Mucosa of stomach (tissue), 1 donor: ENCODE data around the gene ODC1.

ENCODE experiments used
- H3K27me3 ChIP-seq: one replicate; pipeline ENCODE4 v1.7.0; 2013; ENCODE audit warnings: mild to moderate bottlenecking, low read length; ENCODE audit not compliant: control insufficient read depth, insufficient read depth
- H3K36me3 ChIP-seq: one replicate; pipeline ENCODE4 v1.7.0; 2013; ENCODE audit warnings: low read length; ENCODE audit not compliant: control insufficient read depth, insufficient read depth
- H3K4me1 ChIP-seq: one replicate; pipeline ENCODE4 v1.7.0; 2013; ENCODE audit warnings: mild to moderate bottlenecking, low read length; ENCODE audit not compliant: control insufficient read depth, insufficient read depth
- H3K4me3 ChIP-seq: one replicate; pipeline ENCODE4 v1.7.0; 2013; ENCODE audit warnings: low read length
- H3K9ac ChIP-seq: one replicate; pipeline ENCODE4 v1.7.0; 2013; ENCODE audit warnings: mild to moderate bottlenecking, low read length, moderate library complexity
- H3K9me3 ChIP-seq: one replicate; pipeline ENCODE4 v1.7.0; 2013; ENCODE audit warnings: mild to moderate bottlenecking, low read length, moderate library complexity; ENCODE audit not compliant: control insufficient read depth
- donor health status: Pancreatic carcinoma.

The ODC1 gene

DNA sequence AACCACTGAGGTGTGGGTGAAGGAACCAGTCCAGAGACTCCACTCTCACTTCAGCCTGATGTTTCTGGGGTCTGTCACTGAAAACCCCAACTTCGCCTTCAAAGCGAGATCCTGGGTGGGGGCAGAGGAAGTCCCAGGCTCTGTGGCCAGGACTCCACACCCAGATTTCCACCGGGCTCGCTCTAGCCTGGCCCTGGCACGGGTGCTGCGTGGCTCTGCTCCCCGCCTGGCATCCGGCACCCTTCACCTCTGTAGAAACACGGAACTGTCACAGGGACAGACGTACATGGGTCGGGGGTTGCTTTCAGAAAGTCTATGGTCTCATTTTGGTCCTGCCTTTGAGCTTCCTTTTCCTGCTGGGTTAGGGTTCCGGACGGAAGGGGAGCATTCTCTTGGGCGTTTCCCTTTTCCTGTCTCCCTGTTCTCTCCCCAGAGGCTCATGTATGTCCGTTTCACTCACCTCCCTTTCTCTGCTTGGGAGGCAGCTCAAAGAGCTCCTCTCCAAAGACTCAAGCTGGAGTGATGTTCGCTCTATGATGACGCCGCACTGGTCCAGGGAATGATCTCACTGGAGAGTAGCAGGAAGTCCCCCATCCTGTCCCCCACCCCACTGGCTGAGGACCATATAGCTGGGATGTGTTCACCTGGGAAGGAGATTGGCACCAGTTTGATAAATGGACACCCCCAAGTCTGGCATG, 41.5 kb downstream of the ODC1 start:
- Histone ChIP-seq H3K9ac (no peak overlapping the region), H3K9me3 (no peaks in the 10 kb centered on the region), H3K4me1 (peaks cover 58% of the 10 kb centered on the region), H3K4me3 (no peak overlapping the region), H3K27me3 (no peaks in the 10 kb centered on the region), H3K36me3 (peaks cover 4% of the 10 kb centered on the region)

DNA sequence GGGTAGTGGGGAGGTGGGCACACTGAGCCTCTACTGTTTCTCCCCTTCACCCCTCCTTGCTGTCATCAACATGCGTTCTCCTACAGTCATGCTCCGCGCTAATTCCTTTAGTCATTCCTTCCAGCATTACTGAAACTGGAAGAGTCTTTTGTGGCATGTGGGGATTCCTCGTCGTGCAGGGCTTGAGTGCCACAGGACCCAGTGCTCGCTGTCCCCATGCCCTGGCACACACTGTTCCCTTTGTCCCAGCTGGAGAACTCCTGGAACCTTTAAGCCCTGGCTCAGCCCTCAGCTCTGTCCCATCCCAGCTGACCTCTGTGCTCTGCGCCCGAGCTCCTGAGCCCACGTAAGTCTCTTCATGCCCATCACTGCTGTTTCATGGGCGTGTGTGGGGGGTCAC, 42.1 kb downstream of the ODC1 start:
- Histone ChIP-seq H3K4me1 (peaks cover 65% of the 10 kb centered on the region), H3K27me3 (no peaks in the 10 kb centered on the region), H3K9me3 (no peaks in the 10 kb centered on the region), H3K4me3 (no peak overlapping the region), H3K9ac (no peak overlapping the region), H3K36me3 (peaks cover 4% of the 10 kb centered on the region)

DNA sequence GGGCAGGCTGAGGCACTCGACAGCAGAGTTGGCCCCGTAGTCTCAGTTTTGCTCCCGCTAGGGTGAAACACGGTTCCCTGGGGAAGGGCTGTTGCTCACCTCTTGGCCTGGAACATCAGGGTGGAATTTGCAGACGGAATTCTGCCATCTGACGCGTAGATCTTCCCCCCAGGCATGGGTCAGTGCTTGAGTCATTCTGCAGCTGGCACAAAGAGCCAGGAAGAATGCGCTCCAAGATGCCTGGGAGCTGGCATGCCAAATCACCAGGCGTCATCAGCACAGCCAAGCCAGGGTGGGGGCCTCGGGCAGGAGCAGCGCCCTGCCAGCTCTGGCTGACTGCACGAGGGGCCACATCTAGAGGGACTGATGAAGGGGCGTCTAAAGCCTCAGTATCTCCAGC, 42.7 kb downstream of the ODC1 start:
- Histone ChIP-seq H3K9ac (no peak overlapping the region), H3K36me3 (peaks cover 4% of the 10 kb centered on the region), H3K4me1 (peaks cover 70% of the 10 kb centered on the region), H3K4me3 (no peak overlapping the region), H3K27me3 (no peaks in the 10 kb centered on the region), H3K9me3 (no peaks in the 10 kb centered on the region)

DNA sequence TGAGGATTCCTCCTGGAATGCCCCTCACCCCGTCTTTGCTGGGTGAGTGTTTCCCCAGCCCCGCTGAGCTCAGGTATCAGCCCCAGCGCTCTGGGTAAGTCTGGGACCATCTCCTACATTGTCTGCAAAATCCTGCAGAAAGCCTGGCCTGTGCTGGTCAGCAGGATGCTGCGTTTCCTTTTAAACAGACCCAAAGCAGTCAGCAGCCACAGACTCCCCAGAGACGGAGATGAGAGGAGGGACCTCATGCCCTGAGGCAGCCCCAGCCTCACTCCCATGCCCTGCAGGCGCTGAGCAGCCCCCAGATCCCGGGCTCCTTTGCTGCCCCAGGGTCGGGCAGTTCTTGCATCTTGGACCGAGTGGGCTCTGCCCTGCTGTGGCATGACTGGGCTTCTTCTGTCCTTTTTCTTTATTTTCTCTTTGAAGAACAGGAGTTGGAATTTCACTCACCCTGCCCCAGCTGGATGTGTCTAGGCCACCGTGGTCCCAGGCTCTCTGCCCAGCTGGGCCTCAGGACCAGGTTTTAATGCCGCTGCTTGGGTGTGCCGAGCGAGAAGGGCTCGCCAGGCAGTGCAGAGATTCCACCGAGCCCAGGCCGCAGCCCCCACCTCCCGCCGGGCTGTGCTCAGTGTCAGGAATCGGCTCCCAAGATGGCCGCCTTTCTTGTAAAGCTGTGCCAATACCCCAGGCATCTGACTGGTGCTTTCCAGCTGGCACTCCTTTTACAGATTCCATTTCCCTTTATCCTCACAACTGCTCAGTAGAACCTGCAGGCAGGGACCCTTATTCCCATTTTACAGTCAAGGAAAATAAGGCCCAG, 43.6 kb downstream of the ODC1 start:
- Histone ChIP-seq H3K9me3 (no peaks in the 10 kb centered on the region), H3K9ac (no peak overlapping the region), H3K4me1 (peaks cover 75% of the 10 kb centered on the region), H3K36me3 (peaks cover 4% of the 10 kb centered on the region), H3K4me3 (no peak overlapping the region), H3K27me3 (no peaks in the 10 kb centered on the region)

DNA sequence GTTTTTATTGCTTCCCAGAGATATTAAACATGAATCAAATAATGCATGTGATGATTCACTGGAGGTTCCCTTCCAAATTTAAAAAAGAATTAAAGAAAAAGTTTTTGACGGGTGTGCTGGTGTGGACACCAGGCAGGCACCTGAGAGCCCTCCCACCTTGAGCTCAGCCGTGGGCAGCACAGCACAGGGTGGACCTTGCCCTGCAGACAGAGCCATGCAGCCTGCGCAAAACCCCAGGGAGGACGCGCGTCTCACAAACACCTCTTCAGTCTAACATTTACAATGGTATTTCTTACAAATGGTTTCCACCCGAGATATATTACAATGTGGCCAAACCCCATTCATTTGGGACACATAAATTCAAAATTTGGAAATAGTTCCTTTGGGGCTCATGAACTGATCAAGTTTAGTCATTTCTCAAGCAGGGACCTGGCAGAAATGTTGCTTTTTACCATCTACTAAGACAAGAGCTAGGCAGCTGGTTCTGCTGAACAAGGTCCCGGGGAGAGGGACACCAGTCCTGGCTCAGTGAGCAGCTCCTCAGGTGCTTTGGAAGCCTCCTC, 45.4 kb downstream of the ODC1 start:
- Histone ChIP-seq H3K27me3 (no peaks in the 10 kb centered on the region), H3K36me3 (peaks cover 4% of the 10 kb centered on the region), H3K4me3 (no peak overlapping the region), H3K9ac (peak overlapping the region; percentile 11), H3K9me3 (no peaks in the 10 kb centered on the region), H3K4me1 (peaks cover 70% of the 10 kb centered on the region)

DNA sequence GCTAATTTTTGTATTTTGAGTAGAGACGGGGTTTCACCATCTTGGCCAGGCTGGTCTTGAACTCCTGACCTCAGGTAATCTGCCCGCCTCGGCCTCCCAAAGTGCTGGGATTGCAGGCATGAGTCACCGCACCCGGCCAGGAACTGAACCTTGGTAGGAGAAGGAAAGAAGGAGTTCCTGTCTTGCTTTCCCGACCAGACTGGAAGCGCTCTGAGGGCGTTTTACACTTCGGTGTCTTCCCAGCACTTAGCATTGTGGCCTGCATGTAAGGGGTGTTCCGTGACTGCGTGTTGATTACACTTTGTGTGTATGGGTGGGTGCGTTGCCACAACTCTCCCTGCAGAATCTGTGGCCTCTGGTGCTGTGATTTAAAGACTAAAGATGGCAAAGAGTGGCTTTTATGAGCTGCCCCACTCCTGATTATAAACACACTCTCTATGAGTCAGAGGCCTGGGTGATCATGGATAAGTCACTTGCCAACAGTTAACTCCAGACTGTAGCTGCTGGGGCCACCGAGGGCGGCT, 46.0 kb downstream of the ODC1 start:
- H3K9ac ChIP-seq, result peak overlapping the region; percentile 11
- no peaks in the 10 kb centered on the region for H3K27me3 ChIP-seq
- H3K4me1 ChIP-seq, result peaks cover 67% of the 10 kb centered on the region
- H3K4me3 ChIP-seq, result no peak overlapping the region
- no peaks in the 10 kb centered on the region for H3K9me3 ChIP-seq
- peaks cover 4% of the 10 kb centered on the region for H3K36me3 ChIP-seq

DNA sequence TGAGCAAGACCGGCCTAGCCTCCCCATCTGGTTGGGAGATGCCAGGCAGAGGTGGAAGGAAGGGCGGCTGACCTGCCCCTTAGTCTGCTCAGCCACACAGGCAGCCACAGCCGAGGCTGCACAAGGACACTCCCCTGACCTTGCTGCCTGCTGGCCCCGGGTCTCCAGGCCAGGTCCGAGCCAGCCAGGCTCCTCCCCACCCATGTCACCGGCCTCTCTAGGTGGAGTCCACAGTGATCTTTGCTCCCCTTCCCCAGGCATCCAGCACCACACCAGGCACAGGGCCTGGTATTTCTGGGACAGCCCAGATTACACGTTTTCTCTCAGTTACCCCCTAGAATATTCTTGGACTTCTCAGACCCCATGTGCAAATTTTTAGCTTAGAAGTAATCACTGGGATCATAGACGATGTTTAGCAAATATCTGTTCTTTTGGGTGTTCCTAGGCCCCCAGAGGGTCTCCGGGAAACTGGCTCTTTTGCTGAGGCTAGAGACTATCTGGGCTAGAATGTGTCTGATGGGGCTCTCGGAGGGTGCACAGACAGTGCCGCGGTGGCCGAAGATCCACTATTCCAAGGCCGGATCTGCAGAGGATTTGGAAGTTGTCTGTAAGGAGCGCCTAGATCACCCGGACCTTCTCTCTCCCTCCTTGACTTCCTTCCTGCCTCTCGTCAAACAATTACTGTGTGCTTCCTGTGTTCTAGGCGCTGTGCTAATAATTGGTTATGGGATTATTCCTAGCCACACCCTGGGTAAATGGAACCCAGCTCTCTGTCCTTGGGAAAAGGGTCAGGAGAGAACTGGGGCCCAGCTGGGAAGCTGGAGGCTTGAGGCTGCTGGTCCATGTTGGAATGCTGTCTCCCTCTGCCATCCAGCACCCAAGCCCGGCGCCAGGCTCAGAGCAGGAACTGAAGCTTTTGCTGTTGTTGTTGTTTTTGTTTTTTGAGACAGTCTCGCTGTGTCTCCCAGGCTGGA, 46.9 kb downstream of the ODC1 start:
- H3K9ac ChIP-seq, result no peak overlapping the region

DNA sequence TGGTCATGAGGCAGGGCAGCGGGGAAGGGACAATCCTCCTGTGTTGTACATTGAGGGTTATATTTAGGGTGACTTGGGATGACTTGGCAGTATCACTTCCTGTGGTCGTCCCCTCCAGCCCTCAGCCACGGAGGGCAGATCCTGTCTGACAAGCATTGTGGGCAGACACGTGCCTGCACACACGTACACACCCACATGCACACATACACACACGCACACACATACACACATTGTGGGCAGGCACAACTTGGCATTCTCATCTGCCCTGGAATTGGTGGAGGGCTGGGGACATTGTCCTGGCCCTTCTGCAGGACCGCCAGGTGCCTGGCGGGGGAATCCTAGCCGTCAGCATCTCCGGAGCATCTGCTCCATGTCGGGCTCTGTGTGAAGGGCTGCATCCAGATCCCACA, 47.6 kb downstream of the ODC1 start:
- Histone ChIP-seq H3K27me3 (no peaks in the 10 kb centered on the region), H3K9ac (no peak overlapping the region), H3K4me3 (no peak overlapping the region), H3K36me3 (no peaks in the 10 kb centered on the region), H3K4me1 (peaks cover 58% of the 10 kb centered on the region), H3K9me3 (no peaks in the 10 kb centered on the region)

More for the DNA sequence above, 46.9 kb downstream of the ODC1 start:
- peaks cover 58% of the 10 kb centered on the region for H3K4me1 ChIP-seq
- no peaks in the 10 kb centered on the region for H3K27me3 ChIP-seq
- H3K9me3 ChIP-seq, result no peaks in the 10 kb centered on the region
- H3K36me3 ChIP-seq, result peaks cover 4% of the 10 kb centered on the region
- no peak overlapping the region for H3K4me3 ChIP-seq

DNA sequence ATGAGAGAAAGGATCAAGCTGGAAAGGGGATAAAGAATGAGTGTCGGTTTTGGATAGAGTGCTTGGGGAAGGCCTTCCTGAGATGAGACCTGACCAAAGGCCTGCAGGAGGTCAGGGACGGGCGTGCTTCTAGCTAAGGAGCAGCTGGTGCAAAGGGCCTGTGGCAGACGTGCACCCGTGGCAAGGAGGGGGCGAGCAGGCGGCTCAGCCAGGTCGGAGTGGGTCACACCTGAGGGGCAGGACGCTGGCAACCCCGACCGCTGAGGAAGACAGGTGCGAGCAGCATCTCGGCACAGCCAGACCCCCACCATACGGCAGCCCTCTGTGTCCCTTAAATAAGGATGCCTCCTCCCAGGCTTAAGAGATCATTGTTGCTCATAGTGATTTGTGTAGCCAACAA, 48.1 kb downstream of the ODC1 start:
- H3K9me3 ChIP-seq, result no peaks in the 10 kb centered on the region
- H3K9ac ChIP-seq, result no peak overlapping the region
- H3K36me3 ChIP-seq, result no peaks in the 10 kb centered on the region
- no peaks in the 10 kb centered on the region for H3K27me3 ChIP-seq
- H3K4me1 ChIP-seq, result peaks cover 52% of the 10 kb centered on the region
- no peak overlapping the region for H3K4me3 ChIP-seq

DNA sequence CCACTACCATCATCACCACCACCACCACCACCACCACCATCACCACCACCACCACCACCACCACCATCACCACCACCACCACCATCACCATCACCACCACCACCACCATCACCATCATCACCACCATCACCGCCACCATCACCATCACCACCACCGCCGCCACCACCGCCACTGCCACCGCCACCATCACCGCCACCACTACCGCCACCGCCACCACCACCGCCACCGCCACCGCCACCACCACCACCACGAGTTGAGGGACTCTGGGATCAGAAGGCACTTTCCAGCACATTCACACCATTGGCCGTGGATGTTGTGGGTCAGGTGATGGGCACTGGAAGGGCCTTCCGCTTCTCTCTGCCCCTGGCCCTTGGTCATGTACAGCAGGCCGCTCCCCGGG, 48.8 kb downstream of the ODC1 start:
- Histone ChIP-seq H3K4me3 (no peak overlapping the region), H3K9ac (no peak overlapping the region), H3K27me3 (no peaks in the 10 kb centered on the region), H3K36me3 (no peaks in the 10 kb centered on the region), H3K4me1 (peaks cover 52% of the 10 kb centered on the region), H3K9me3 (no peaks in the 10 kb centered on the region)

DNA sequence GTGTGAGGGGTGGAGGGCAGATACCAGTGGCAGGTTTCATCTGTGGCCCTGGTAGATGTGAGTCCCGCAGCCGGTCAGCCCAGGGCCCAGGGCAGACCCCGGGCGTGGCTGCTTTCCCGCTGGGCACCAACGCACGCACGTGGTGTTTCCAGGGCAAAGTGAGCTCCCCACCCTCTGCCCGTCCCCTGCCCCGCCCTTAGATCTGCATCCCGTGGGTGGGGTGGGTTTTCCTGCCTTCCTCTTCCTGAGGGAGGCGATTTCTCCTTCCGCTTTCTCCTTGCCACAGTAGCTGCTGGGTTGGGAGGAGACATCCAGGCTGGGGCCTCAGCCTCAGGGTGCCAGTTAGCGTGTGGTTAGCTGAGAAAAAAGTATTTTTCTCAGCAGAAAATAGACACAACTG, 49.6 kb downstream of the ODC1 start:
- H3K4me3 ChIP-seq, result no peak overlapping the region
- H3K9ac ChIP-seq, result no peak overlapping the region
- peaks cover 60% of the 10 kb centered on the region for H3K4me1 ChIP-seq
- H3K27me3 ChIP-seq, result no peaks in the 10 kb centered on the region
- H3K36me3 ChIP-seq, result no peaks in the 10 kb centered on the region
- no peaks in the 10 kb centered on the region for H3K9me3 ChIP-seq
